ENCODE measurements around the gene RBM47.
"Not testable (repeated sequence)": the region's sequence is repeated elsewhere in the genome, so short reads cannot be mapped to it uniquely, and the experiment has no call there.

The RBM47 gene

DNA sequence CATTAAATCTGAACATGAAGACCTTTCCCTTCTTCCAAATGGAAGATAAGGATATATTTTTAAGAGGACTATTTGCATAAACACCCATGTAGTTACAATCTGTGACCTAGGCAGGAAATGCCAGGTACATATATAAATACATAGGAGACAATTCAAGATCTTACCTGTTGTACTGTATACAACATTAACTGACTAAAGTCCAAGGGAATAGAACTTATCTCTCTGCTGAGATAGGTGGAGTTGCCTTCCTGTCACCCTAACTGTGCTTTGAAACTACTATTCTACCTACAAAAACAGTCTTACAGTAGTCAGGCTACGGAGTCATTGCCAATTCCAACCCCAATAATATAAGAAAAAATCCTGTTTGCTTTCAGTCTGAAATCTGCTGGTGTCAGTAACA is 188.2 kb downstream of the RBM47 start:
- no peak for DNase-seq (ENCODE audit: low spot score)

DNA sequence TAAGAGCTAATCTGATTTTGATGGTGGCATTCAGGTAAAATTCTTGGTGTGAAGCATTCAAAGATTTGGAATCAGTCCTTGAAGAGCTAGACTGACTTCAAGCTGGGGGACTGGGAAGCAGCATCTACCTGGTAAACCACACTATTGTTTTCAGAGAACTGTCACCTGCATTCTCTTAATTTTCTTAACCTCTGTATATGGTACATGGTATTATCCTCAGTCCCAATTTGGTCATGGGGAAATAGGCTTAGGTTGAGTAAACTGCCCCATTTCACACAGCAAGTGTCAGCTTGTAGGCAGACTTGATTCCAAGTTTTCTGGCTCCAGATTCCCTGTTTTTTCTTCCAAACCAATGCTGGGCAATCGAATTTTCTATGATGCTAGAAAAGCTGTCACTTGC is 190.1 kb downstream of the RBM47 start:
- no peak for DNase-seq (ENCODE audit: low spot score)

DNA sequence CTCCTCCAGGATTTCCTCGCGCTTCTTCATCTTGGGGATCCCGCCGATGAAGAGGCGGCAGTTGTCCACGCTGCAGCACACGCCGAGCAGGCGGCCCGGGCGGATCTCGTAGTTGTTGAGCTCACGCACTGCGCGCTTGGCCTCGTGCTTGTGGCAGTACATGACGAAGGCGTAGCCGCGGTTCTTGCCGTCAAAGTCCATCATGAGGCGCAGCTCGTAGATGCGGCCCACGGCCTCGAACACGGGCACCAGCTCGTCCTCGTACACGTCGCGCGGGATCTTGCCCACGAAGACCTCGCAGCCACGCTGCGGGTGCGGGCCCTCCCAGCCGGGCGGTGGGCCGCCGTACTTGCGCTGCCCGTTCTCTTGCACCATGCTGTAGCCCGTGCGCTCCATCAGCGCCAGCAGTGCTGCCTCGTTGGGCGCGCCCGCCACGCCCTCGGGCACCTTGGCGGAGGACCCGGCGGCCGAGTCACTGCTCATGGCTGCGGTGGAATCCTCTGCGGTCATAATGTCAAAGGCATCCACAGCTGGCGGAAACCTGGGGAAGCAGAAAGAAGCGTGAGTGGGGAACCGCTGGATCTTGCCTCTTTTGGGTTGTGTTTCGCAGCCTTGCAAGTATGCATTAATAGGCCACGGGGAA is 191.2 kb downstream of the RBM47 start:
- no peak for DNase-seq (ENCODE audit: low spot score)

DNA sequence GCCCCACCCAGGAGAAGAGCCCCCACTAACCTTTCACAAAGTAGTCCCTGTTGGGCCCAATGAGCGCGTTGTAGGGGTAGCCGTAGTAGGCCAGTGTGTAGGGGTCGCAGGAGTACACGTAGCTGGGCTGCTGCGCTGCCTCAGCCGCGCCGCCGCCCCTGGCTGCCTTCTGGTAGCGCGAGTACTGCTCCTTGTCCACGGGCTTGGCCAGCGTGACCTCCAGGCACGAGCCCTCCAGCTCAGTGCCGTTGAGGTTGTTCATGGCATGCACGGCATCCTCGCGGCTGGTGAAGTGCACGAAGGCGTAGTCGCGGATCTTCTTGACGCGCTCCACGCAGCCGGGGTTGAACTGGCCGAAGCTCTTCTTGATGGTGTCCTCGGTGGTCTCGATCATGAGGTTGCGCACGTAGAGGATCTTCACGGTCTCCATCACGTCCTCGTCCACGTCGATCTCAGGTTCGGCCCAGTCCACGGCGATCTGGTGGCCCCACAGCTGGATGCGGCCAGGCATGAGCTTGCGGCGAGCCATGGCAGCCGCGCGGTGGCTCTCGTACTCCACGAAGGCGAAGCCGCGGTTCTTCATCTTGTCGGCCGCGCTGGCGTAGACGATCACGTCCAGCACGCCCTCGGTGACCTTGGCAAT is 191.8 kb downstream of the RBM47 start:
- no peak for DNase-seq (ENCODE audit: low spot score)

DNA sequence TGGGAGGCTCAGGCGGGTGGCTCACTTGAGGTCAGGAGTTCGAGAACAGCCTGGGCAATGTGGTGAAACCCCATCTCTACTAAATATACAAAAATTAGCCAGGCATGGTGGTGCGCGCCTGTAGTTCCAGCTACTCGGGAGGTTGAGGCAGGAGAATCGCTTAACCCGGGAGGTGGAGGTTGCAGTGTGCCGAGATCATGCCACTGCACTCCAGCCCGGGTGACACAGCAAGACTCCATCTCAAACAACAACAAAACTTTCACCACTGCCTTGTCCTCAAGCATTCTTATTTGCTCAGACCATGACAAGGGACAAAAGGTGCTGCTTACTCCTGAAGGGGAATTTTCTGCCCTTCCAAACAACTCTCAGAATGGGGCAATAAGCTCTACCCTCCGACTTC is 194.4 kb downstream of the RBM47 start:
- not testable (repeated sequence) for DNase-seq (ENCODE audit: low spot score)

DNA sequence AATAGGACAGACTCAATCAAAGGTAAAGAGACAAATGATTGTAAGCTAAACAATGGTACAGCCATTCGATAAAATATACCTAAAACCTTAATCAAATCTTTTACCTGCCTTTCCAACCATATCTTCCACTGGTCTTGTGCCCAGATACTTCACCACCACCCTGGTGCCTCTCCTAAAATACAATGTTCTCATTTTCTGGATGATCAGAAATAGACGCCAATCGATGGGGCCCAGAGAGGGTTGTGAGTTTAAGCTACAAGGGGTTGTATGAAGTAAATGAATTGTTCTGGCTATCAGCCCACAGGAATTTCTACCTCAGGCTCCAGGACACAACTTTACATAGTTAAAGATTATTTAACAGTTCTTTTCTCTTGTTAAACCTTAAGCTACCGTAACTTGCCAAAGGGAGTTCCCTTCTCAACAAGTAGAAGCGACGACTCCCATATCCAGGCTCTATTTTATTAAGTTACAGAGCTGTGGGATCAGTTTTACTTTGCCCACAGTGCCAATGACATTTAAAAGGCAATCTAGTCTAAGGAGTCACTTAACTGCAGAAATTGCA is 195.5 kb downstream of the RBM47 start:
- no peak for DNase-seq (ENCODE audit: low spot score)

DNA sequence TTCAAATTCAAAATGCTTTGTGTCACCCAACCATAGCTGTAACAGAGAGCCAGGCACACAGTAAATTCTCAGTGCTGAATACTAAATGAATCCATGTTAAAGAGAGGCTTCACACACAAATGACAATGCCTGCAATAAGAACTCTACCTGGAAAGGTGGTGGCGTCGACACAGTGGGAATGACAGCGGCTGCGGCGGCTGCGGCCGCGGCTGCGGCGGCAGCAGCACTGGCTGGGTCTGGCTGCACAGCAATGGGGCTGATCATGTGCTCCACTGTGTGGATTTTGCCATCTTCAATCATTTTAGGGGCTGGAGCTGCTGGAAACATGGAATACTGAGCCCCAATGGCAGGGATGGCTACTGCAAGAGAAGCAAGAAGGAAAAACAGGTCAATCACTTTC is 197.2 kb downstream of the RBM47 start:
- DNase-seq (ENCODE audit: low spot score): no peak

DNA sequence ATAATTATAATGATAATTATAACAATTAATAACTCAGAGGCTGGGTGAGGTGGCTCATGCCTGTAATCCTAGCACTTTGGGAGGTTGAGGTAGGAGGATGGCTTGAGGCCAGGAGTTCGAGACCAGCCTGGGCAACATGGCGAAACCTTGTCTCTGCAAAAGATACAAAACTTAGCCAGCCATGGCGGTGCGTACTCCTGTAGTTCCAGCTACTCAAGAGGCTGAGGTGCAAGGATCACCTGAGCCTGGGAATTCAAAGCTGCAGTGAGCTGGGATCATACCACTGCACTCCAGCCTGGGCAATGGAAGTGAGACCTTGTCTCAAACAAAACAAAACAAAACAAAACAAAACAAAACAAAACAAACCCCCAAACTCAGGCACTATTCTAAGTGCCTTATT is 201.8 kb downstream of the RBM47 start:
- not testable (repeated sequence) for DNase-seq (ENCODE audit: low spot score)

DNA sequence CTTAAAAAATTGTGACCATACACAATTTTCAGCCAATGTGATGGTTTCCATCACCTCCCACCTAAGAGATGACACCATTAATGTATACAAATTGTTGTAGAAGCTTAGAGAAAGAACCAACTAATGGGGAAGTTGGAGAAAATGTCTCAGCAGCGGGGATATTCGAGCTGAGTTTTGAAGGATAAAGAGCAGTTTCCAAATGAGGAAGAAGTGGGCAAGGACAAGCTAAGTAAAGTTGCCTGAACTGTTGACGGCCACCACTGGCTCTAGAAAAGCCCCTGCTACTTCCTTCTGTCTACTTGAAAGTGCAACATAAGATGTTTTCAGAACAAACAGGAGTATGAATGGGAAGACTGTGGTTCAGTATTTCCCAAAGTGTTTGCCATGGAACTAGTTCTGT is 202.5 kb downstream of the RBM47 start:
- DNase-seq (ENCODE audit: low spot score): no peak

DNA sequence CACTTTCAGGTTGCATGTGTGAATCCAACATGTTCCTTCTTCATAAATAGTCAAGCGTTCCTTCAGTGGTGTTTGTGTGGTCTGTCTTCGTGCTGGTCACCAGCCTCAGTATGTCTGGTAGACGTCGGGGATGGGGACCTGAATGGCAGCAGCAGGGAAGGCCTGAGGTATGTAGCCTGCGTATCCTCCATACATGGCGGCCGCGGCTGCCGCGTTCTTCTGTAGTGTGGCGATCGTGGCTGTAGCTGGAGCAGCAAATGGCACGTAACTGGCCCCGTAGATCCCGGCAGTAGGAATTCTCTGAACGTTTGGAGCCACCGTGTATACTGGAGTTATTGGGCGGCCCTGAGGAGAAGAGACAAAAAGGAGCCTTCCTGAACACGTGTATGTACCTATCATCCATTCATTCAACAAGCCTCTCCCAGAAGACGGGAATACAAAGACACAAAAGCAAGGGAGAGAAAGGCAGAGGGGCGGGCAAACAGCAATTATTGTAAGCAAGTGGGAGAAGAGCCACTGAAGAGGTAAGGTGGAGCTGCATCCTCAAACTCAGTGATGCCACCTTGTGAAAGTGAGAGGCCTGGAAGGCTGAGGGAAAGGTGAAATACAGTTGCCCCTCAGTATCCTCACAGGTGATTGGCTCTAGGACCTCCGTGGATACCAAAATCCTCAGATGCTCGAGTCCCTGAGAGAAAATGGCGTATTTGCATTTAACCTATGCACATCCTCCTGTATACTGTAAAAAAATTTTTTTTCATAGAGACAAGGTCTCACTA is 203.7 kb downstream of the RBM47 start:
- DNase-seq (ENCODE audit: low spot score): no peak

DNA sequence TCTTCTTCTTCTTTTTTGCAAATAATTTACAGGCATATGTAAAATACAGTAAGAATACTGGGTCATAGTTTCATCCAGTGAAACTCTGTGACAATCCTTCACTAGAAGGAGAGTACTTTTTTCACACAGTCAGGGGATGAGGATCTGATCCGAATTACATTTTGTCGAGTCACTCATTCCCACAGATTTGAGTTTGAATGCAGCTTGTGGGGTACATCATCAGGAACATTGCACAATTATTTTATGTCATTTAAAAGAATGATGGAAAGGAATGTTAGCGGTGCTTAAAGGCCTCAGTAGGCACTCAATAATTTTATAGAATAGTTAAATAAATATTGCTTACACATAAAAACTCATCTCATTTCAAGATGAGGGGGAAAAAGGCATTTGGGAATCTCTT is 205.9 kb downstream of the RBM47 start:
- DNase-seq (ENCODE audit: low spot score): no peak

DNA sequence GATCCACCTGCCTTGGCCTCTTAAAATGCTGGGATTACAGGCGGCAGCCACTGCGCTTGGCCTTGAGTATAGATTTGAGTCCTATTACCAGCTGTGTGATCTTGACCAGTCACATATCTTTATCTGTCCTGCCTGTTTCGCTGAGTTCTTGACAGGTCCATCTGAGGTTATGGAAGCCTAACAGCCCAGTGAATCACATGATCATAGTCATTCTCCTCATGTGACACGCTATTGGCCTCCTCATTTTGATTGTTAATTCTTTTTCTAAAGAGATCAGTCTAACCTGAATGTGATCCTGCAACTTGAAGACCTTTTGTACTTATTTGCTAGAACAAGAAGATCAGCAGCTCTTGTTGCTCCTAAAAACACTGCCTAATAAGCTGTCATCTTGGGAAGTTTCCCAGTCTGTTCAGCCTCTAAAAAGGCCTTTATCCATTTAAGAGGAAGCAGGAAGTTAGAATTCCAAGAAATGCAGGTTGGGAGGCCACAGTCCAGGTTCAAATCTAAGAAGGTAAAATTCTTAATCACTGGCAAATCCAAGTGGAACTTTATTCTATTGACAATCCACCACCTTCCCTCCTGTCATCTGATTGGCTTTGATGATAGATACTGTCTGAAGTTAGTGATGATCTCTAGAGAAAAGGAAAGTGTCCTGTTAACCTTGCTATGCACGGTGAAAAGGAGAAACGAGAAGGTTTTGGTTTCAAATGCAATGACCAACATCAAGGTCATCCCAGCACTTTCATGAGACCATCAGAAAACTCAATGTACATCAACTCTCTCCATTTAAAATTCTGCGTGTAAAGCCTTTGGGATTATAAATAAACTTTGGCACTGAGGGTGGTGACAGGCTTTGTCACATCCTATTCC is 207.6 kb downstream of the RBM47 start:
- DNase-seq (ENCODE audit: low spot score): no peak

DNA sequence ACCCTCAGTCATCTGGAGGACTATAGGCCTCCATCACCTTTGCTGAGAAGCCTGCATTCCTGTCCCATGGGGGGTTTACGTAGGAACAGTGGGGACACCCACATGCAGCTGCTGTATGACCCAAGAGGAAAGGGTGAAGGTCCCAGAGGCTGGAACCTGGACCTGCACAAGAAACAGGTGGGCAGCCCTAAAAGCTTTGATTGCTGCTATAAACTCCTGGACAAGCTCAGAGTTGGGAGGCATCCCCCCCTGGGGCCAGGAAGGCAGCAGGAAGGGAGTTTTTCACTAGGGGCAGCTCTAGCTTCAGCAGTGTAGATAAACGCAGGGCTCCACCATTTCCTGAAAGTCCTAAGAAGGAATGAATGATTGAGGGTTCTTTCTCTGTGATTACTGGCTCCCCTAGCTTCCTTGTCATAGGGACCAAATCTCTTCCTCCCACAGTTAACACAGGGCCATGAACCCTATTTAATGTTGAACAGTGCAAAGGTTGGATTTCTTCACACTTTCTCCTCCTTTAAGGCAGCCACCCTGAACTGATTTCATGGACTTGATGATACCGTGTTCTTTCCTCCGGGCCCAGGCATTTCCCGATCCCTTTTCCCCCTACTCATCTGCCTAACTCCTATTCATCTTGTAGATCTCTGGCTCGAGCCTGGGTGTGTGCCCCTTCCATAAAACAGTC is 210.3 kb downstream of the RBM47 start:
- DNase-seq (ENCODE audit: low spot score): no peak

DNA sequence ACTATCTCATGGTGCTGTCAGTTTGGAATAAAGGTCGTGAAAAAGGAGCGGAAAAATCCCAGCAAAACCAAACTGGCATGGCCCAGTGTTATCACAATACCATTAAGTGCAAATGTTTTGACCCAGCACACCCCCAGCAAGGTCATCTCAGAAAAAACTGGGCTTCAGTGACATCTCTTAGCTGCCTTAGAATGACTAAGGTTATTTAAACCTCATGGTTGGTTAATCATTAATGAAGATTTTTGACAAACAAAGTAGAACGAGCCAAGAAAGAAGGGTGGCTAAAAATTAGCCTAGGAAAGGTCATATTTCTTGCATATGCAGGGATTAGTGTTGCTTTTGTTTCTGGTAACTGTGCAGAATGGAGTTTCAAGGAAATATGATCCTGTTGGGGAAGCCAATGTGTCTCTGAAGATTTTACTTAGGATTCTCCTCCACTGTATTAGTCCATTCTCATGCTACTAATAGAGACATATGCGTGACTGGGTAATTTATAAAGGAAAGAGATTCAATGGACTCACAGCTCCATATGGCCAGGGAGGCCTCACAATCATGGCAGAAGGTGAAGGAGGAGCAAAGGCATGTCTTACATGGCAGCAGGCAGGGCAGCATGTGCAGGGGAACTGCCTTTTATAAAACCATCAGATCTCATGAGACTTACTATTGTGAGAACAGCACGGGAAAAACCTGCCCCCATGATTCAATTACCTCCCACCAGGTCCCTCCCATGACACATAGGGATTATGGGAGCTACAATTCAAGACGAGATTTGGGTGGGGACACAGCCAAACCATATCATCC is 211.0 kb downstream of the RBM47 start:
- DNase-seq (ENCODE audit: low spot score): no peak

DNA sequence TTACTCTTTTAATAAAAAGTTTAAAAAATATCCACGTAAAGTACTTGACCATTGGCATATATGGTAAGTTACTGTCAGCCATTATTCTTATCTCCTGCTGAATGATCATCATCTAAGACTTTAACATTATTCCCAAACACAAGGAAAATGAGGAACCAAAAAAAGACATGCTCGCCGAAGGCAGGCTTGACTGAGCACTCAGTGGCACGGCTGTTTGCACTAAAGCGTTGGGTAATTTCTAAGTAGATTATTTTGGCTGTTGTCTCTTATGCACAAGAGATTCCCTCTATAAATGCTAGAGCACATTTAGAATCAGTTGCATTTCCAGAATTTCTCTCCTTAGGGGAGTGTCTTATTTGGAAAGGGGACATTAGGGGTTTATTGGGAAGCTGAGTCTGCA is 211.7 kb downstream of the RBM47 start:
- no peak for DNase-seq (ENCODE audit: low spot score)

DNA sequence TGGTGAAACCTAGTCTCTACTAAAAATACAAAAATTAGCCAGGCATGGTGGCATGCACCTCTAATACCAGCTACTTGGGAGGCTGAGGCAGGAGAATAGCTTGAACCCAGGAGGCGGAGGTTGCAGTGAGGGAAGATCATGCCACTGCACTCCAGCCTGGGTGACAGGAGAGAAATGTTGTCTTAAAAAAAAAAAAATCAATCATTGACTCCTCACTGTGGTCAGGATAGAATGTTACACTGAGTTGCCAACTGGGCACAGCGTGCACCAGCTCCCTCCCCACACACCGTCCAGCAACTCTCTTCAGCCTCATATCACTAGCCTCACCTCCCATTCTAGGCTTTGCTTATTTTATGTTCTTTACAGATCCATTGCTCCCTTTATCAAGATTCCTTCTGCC is 215.0 kb downstream of the RBM47 start:
- no peak for DNase-seq (ENCODE audit: low spot score)

DNA sequence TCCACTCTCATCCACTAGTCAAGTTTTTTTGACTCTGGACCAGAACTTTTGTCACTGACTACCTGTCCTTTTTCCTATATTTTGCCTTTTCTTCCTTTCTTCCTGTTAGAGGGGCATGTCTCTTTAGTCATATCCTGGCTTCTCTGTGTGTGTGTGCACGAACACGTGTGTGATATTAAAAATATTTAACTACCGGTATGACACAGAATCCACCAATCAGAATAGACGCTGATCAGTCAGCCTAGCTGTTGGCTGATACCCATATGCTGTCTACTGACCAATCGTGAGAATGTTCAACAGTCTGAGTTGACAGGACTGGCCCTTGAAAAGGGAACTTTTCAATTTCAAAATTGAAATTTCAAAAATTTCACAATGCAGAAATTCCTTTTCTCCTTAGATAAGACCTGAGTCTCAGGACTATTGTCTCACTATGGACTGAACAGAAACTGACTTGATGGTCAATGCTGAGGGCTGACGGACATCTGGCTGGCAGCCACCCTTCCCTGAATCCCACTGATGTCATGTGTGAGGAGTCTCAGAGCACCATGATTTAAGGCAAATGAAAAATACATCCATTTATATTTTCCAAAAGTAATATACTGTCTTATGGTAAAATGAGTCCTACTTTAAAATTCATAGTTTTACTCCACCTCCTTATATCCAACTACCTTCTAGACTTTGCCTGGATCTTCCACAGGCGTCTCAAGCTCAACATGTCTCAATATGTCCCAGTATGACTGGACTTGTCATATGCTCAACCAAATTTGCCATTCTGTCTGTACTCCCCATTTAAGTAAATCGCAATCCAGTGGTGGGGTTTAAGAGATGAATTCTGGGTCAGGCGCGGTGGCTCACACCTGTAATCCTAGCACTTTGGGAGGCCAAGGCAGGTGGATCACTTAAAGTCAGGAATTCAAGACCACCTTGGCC is 216.5 kb downstream of the RBM47 start:
- DNase-seq (ENCODE audit: low spot score): no peak

DNA sequence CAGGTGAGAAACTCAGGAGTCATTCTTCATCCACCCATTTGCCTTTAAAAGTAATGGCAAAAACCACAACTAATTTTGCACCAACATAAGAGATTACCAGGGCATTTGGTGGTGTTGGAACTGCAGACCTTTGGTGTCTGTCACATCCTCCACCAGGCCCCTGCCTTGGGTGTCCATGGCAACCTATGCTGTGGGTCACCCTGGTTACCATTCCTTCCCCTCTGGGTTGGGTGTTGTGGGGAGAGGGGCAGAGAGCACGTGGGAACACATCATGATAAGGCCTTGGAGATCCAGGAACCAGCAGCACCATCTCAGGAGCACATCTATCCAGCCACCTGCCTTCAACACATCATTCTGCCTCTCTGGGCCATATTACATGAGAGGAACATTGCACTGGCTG is 217.3 kb downstream of the RBM47 start:
- DNase-seq (ENCODE audit: low spot score): no peak

DNA sequence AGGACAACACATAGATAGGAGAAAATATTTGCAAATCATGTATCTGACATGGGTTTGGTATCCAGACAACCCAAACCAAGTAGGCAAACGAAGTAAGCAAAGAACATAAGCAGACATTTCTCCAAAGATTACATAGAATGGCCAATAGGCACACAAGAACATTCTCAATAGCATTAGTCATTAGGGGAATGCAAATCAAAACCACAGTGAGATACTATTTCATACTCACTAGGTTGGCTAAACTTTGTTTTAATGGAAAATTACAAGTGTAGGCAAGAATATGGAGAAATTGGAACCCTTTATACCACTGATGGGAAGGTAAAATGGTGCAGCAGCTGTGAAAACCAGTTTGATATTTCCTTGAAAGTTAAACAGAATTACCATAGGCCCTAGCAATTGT is 219.8 kb downstream of the RBM47 start:
- DNase-seq (ENCODE audit: low spot score): no peak

DNA sequence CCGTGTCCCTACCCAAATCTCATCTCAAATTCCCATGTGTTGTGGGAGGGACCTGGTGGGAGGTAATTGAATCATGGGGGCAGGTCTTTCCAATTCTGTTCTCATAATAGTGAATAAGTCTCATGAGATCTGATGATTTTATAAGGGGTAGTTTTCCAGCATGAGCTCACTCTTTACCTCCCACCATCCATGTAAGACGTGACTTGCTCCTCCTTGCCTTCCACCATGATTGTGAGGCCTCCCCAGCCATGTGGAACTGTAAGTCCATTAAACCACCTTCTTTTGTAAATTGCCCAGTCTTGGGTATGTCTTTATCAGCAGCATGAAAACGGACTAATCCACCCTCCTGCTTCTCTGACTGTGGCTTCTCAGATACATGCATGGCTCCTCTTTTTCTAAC is 222.2 kb downstream of the RBM47 start:
- DNase-seq (ENCODE audit: low spot score): not testable (repeated sequence)

Measured in NAMALWA (cell line).